Neural cell (in vitro differentiated cells): ENCODE measurements around the gene TSSK6.

Experiments used
- EZH2 ChIP-seq: fragments of 200-600, 300-800 bp; shearing (Covaris generic), sonication (generic); IDR thresholded peaks from 2 replicates; pipeline ENCODE4 v1.6.1; 2014; ENCODE audit warnings: antibody characterized with exemption, low read length, borderline replicate concordance, mild to moderate bottlenecking; ENCODE audit not compliant: insufficient read depth, poor library complexity, severe bottlenecking
- TF ChIP-seq, protein P1 (sequence below): IDR thresholded peaks from 2 replicates; pipeline ENCODE4 v1.6.1; 2012; ENCODE audit warnings: borderline replicate concordance

GRCh38 chr19:19551853-19552192 lies 36.5 kb upstream of the TSSK6 start:
- TF ChIP-seq EZH2: no peak
- TF ChIP-seq, protein P1, sequence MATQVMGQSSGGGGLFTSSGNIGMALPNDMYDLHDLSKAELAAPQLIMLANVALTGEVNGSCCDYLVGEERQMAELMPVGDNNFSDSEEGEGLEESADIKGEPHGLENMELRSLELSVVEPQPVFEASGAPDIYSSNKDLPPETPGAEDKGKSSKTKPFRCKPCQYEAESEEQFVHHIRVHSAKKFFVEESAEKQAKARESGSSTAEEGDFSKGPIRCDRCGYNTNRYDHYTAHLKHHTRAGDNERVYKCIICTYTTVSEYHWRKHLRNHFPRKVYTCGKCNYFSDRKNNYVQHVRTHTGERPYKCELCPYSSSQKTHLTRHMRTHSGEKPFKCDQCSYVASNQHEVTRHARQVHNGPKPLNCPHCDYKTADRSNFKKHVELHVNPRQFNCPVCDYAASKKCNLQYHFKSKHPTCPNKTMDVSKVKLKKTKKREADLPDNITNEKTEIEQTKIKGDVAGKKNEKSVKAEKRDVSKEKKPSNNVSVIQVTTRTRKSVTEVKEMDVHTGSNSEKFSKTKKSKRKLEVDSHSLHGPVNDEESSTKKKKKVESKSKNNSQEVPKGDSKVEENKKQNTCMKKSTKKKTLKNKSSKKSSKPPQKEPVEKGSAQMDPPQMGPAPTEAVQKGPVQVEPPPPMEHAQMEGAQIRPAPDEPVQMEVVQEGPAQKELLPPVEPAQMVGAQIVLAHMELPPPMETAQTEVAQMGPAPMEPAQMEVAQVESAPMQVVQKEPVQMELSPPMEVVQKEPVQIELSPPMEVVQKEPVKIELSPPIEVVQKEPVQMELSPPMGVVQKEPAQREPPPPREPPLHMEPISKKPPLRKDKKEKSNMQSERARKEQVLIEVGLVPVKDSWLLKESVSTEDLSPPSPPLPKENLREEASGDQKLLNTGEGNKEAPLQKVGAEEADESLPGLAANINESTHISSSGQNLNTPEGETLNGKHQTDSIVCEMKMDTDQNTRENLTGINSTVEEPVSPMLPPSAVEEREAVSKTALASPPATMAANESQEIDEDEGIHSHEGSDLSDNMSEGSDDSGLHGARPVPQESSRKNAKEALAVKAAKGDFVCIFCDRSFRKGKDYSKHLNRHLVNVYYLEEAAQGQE: no peak
